ENCODE data around the gene ADRB2. TPM values are rescaled to one million over a fixed set of nuclear protein-coding genes. Genes with fewer than 3 reads are reported as not detected.

Gene ADRB2
- total RNA-seq, 1 donor from 2014 or later = 5.7 TPM

GRCh38 chr5:148831590-148832565 lies 5.5 kb downstream of the ADRB2 start:
- DNase-seq (ENCODE audit: low spot score) = peak; percentile 49

GRCh38 chr5:148833122-148833521 lies 6.7 kb downstream of the ADRB2 start:
- no peak for DNase-seq (ENCODE audit: low spot score)

GRCh38 chr5:148833925-148834324 lies 7.5 kb downstream of the ADRB2 start:
- DNase-seq (ENCODE audit: low spot score) = no peak

GRCh38 chr5:148834689-148835088 lies 8.3 kb downstream of the ADRB2 start:
- DNase-seq (ENCODE audit: low spot score) = no peak

GRCh38 chr5:148836272-148837250 lies 10.2 kb downstream of the ADRB2 start:
- DNase-seq (ENCODE audit: low spot score) = no peak

GRCh38 chr5:148837383-148837782 lies 11.0 kb downstream of the ADRB2 start:
- no peak for DNase-seq (ENCODE audit: low spot score)

GRCh38 chr5:148838357-148838756 lies 11.9 kb downstream of the ADRB2 start:
- no peak for DNase-seq (ENCODE audit: low spot score)

- no peak for DNase-seq (ENCODE audit: low spot score)
Observed at GRCh38 chr5:148839960-148840359, 13.5 kb downstream of the ADRB2 start.

GRCh38 chr5:148840531-148840930 lies 14.1 kb downstream of the ADRB2 start:
- DNase-seq (ENCODE audit: low spot score) = no peak

- DNase-seq (ENCODE audit: low spot score) = no peak
Observed at GRCh38 chr5:148841519-148841918, 15.1 kb downstream of the ADRB2 start.

GRCh38 chr5:148842161-148842560 lies 15.8 kb downstream of the ADRB2 start:
- DNase-seq (ENCODE audit: low spot score) = no peak

- no peak for DNase-seq (ENCODE audit: low spot score)
Observed at GRCh38 chr5:148843510-148844318, 17.3 kb downstream of the ADRB2 start.

GRCh38 chr5:148844433-148845280 lies 18.2 kb downstream of the ADRB2 start:
- DNase-seq (ENCODE audit: low spot score) = no peak

- no peak for DNase-seq (ENCODE audit: low spot score)
Observed at GRCh38 chr5:148846930-148847329, 20.5 kb downstream of the ADRB2 start.

GRCh38 chr5:148847456-148847855 lies 21.0 kb downstream of the ADRB2 start:
- DNase-seq (ENCODE audit: low spot score) = no peak

GRCh38 chr5:148848393-148849031 lies 22.1 kb downstream of the ADRB2 start:
- no peak for DNase-seq (ENCODE audit: low spot score)

GRCh38 chr5:148849461-148849860 lies 23.1 kb downstream of the ADRB2 start:
- DNase-seq (ENCODE audit: low spot score) = no peak

- no peak for DNase-seq (ENCODE audit: low spot score)
Observed at GRCh38 chr5:148850836-148851235, 24.4 kb downstream of the ADRB2 start.

GRCh38 chr5:148853868-148854267 lies 27.5 kb downstream of the ADRB2 start:
- no peak for DNase-seq (ENCODE audit: low spot score)
